A549 (cell line): ENCODE results near the gene OR2V1.

Experiments
- CEBPB ChIP-seq, 2 experiments: fragments of >200 bp in 1 of 2; sonication (Bioruptor Twin) in 1 of 2; formaldehyde crosslinking in 1 of 2; IDR thresholded peaks; 2 replicates each; pipeline ENCODE4 v1.6.1; 2012 to 2016
- EHMT2 ChIP-seq: fragments of 200-600 bp; sonication (generic); IDR thresholded peaks from 2 replicates; pipeline ENCODE4 v1.6.1; 2016; ENCODE audit warnings: antibody characterized with exemption, low read depth, mild to moderate bottlenecking, moderate library complexity
- MYC ChIP-seq: IDR thresholded peaks from 2 replicates; pipeline ENCODE4 v1.6.1; 2012; ENCODE audit warnings: mild to moderate bottlenecking, inconsistent platforms, low read length, improper control_type of control experiment, borderline replicate concordance
- NPAS2 ChIP-seq: fragments of 250-450 bp; sonication (Bioruptor Pico); IDR thresholded peaks from 2 replicates; pipeline ENCODE4 v1.8.0; 2022; ENCODE audit warnings: mild to moderate bottlenecking, moderate library complexity, borderline replicate concordance
- NR3C1 ChIP-seq: fragments of >200 bp; sonication (Bioruptor Twin); formaldehyde crosslinking; IDR thresholded peaks from 3 replicates; pipeline ENCODE4 v1.6.1; 2017
- PHF8 ChIP-seq: fragments of 200-600 bp; sonication (generic); IDR thresholded peaks from 2 replicates; pipeline ENCODE4 v1.6.1; 2016; ENCODE audit warnings: low read depth, mild to moderate bottlenecking, antibody characterized with exemption, moderate library complexity, borderline replicate concordance
- POLR2AphosphoS2 ChIP-seq: conservative IDR thresholded peaks from 2 replicates; pipeline ENCODE4 v1.6.1; 2012; ENCODE audit warnings: low read length, improper control_type of control experiment, inconsistent platforms
- RCOR1 ChIP-seq: fragments of 150-350 bp; IDR thresholded peaks from 2 replicates; pipeline ENCODE4 v1.6.1; 2014; ENCODE audit warnings: antibody characterized with exemption, low read length, low read depth
- TF ChIP-seq, protein P1 (sequence below): fragments of 450-650 bp; IDR thresholded peaks from 2 replicates; pipeline ENCODE4 v1.6.1; 2014; ENCODE audit warnings: antibody characterized with exemption
- TF ChIP-seq, protein P2 (sequence below): fragments of >200 bp; sonication (Bioruptor Twin); formaldehyde crosslinking; IDR thresholded peaks from 3 replicates; pipeline ENCODE4 v1.5.1; 2016
- TF ChIP-seq, protein P3 (sequence below): IDR thresholded peaks from 2 replicates; pipeline ENCODE4 v1.6.1; 2012

DNA sequence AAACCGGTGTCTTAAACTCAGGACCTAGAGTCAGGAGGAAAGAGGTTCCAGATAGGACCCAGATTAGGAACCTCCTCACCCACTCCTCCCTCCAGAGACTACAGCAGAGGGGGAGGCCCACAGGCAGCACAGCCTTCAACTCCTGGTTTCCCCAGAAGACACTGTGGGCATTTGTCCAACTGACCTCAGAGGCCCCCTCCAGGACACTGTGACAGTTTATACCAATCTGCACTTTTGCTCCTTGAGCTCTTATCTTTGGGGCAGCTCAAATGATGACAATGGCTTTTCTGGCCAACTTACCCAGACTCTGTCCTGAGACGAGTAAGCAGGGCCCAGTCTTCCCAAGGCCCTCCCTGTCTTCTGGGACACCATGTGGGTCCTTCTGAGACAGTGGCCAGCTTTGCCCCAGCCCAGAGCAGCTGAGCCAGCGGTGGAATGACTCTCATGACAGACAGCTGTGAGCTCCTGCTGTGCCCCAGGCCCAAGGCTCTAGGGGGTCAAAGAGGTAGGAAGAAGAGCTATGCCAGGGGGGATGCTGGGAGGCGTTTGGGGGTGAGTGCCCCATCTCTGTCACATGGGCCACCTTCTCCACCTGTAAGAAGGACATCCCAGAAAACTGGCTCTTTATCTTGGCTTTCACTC, 30.7 kb upstream of the OR2V1 start:
- no peak for TF ChIP-seq MYC
- no peak for TF ChIP-seq POLR2AphosphoS2
- TF ChIP-seq, protein P1, sequence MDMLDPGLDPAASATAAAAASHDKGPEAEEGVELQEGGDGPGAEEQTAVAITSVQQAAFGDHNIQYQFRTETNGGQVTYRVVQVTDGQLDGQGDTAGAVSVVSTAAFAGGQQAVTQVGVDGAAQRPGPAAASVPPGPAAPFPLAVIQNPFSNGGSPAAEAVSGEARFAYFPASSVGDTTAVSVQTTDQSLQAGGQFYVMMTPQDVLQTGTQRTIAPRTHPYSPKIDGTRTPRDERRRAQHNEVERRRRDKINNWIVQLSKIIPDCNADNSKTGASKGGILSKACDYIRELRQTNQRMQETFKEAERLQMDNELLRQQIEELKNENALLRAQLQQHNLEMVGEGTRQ, result no peak
- no peak for TF ChIP-seq PHF8
- TF ChIP-seq, protein P2, sequence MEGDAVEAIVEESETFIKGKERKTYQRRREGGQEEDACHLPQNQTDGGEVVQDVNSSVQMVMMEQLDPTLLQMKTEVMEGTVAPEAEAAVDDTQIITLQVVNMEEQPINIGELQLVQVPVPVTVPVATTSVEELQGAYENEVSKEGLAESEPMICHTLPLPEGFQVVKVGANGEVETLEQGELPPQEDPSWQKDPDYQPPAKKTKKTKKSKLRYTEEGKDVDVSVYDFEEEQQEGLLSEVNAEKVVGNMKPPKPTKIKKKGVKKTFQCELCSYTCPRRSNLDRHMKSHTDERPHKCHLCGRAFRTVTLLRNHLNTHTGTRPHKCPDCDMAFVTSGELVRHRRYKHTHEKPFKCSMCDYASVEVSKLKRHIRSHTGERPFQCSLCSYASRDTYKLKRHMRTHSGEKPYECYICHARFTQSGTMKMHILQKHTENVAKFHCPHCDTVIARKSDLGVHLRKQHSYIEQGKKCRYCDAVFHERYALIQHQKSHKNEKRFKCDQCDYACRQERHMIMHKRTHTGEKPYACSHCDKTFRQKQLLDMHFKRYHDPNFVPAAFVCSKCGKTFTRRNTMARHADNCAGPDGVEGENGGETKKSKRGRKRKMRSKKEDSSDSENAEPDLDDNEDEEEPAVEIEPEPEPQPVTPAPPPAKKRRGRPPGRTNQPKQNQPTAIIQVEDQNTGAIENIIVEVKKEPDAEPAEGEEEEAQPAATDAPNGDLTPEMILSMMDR, result no peak
- TF ChIP-seq CEBPB (IDR thresholded peaks at IDR 0.05), result no peak
- TF ChIP-seq RCOR1, result no peak
- no peak for TF ChIP-seq NR3C1
- TF ChIP-seq, protein P3, sequence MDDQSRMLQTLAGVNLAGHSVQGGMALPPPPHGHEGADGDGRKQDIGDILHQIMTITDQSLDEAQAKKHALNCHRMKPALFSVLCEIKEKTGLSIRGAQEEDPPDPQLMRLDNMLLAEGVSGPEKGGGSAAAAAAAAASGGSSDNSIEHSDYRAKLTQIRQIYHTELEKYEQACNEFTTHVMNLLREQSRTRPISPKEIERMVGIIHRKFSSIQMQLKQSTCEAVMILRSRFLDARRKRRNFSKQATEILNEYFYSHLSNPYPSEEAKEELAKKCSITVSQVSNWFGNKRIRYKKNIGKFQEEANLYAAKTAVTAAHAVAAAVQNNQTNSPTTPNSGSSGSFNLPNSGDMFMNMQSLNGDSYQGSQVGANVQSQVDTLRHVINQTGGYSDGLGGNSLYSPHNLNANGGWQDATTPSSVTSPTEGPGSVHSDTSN, result no peak
- TF ChIP-seq EHMT2, result no peak
- no peak for TF ChIP-seq NPAS2
